DOHH2 (cell line): ENCODE measurements around the gene NEAT1.
"Not testable (repeated sequence)": the region's sequence is repeated elsewhere in the genome, so short reads cannot be mapped to it uniquely, and the experiment has no call there.

Source experiments
- CTCF ChIP-seq: fragments of 200-600 bp; sonication (generic); IDR thresholded peaks from one replicate; pipeline ENCODE4 v1.5.1; 2014; ENCODE audit warnings: antibody characterized with exemption, mild to moderate bottlenecking, low read depth, low read length; ENCODE audit not compliant: poor library complexity, severe bottlenecking
- EZH2phosphoT487 ChIP-seq: fragments of 200-600 bp; sonication (generic); IDR thresholded peaks from 2 replicates; pipeline ENCODE4 v1.6.1; 2017; ENCODE audit warnings: borderline replicate concordance, mild to moderate bottlenecking, antibody characterized with exemption, low read length, moderate library complexity, mixed read lengths

DNA sequence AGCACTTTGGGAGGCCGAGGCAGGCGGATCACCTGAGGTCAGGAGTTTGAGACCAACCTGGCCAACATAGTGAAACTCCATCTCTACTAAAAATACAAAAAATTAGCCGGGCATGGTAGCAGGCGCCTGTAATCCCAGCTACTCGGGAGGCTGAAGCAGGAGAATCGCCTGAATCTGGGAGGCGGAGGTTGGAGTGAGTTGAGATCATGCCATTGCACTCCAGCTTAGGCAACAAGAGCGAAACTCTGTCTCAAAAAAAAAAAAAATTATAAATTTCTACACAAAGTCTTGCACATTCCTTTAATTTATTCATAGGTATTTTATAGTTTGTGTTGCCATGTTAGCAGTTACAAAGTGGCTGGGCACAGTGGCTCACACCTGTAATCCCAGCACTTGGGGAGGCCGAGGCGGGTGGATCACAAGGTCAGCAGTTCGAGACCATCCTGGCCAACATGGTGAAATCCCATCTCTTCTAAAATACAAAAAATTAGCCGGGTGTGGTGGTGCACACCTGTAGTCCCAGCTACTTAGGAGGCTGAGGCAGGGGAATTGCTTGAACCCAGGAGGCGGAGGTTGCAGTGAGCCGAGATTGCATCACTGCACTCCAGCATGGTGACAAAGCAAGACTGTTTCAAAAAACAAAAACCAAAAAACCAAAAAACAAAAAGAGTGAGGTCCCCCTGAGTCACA lies 50.1 kb downstream of the NEAT1 start:
- not testable (repeated sequence) for TF ChIP-seq CTCF, EZH2phosphoT487
